GM18517 (cell line): ENCODE measurements around the gene SYNJ1.
A peak's percentile ranks its signal among the peaks of the same experiment; 100 is the strongest.
"Not testable (repeated sequence)": the region's sequence is repeated elsewhere in the genome, so short reads cannot be mapped to it uniquely, and the experiment has no call there.

Experiments used
- ATAC-seq: cut with Tn5 transposase; IDR thresholded peaks from one replicate; pipeline ENCODE4 v1.9.1; 2021; ENCODE audit warnings: mild to moderate bottlenecking, moderate library complexity; ENCODE audit not compliant: unreplicated experiment

Gene SYNJ1

GRCh38 chr21:32739946-32740345 is 12.1 kb upstream of the SYNJ1 start:
- no peak for ATAC-seq

DNA sequence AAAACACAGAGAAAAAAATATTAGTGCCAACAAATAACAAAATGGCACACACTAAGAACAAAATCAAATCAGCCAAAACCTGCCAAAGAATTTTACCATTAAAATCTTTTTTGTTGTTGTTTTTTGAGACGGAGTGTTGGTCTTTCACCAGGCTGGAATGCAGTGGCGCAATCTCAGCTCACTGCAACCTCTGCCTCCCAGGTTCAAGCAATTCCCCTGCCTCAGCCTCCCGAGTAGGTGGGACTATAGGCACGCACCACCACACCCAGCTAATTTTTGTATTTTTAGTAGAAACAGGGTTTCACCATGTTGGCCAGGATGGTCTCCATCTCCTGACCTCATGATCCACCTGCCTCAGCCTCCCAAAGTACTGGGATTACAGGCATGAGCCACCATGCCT is 8.3 kb upstream of the SYNJ1 start:
- ATAC-seq = not testable (repeated sequence)

DNA sequence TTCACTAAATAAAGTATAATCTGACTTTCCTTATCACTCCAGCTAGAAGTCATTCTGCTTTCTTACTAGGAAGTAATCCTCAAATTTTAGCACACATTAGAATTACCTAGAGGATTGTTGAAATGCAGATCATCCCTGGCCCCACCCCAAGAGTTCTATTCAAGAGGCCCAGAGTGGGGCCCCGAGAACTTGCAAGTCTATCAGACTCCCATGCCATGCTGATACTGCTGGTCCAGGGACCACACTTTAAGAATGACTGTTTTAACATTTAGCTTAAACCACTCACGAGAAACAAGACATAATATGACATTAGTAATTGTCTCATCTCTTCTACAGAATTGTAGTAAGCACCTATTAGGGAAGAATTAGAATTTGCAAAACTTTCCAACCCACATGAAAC is 7.7 kb upstream of the SYNJ1 start:
- no peak for ATAC-seq

- no peak for ATAC-seq
These were observed 6.3 kb upstream of the SYNJ1 start for GRCh38 chr21:32733990-32734613.

- ATAC-seq = no peak
These were observed 5.5 kb upstream of the SYNJ1 start for GRCh38 chr21:32733356-32733755.

- no peak for ATAC-seq
These were observed 4.7 kb upstream of the SYNJ1 start for GRCh38 chr21:32732544-32732943.

- ATAC-seq = no peak
These were observed 1.0 kb upstream of the SYNJ1 start for GRCh38 chr21:32728848-32729247.

DNA sequence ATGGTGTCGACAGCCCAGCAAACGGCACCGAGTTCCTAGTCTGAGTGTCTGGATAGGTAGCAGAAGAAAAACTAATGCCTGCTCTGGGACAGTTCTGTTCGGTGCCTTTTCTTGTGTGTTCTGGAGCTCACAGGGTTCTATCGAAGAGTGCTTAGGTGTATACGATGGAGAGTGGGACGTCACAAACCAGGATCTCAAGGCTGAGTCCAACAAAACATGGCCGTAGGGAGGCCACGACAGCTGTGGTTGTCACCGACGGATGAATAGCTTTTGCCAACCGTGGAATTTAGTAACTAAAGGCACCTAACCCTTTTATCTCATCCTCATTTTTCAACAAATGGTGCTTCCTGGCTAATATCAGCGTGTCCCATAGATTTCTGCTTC is 635 bp upstream of the SYNJ1 start:
- ATAC-seq = no peak

GRCh38 chr21:32726839-32727686 is 750 bp downstream of the SYNJ1 start:
- ATAC-seq = no peak

- ATAC-seq = no peak
These were observed 8.7 kb downstream of the SYNJ1 start for GRCh38 chr21:32719085-32719484.

- no peak for ATAC-seq
These were observed 9.9 kb downstream of the SYNJ1 start for GRCh38 chr21:32717851-32718316.

- ATAC-seq = no peak
These were observed 11.3 kb downstream of the SYNJ1 start for GRCh38 chr21:32716486-32716885.

GRCh38 chr21:32713726-32714125 is 14.1 kb downstream of the SYNJ1 start:
- no peak for ATAC-seq

- ATAC-seq = no peak
These were observed 15.2 kb downstream of the SYNJ1 start for GRCh38 chr21:32712641-32713040.

- ATAC-seq = peak; percentile 95
These were observed 15.8 kb downstream of the SYNJ1 start for GRCh38 chr21:32712043-32712442.

DNA sequence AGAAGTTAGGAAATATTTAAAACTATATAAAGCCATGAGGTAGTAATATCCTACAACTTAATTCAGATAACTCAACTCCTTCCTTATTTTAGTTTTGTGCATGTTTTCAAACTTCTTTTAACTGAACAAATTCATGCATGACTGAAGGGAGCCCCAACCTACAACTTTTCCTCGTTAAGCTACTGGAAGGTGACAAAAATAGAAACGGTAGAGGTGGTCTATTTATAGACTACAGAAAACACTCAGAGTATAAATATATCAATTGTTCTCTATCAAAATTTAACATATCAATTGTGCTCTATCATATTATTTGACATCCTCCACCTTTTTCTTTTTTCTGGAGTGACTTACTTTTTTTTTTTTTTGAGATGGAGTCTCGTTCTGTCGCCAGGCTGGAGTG is 16.8 kb downstream of the SYNJ1 start:
- no peak for ATAC-seq

GRCh38 chr21:32710069-32710784 is 17.6 kb downstream of the SYNJ1 start:
- no peak for ATAC-seq

- ATAC-seq = no peak
These were observed 19.7 kb downstream of the SYNJ1 start for GRCh38 chr21:32708069-32708468.

GRCh38 chr21:32705901-32706300 is 21.9 kb downstream of the SYNJ1 start:
- ATAC-seq = no peak

DNA sequence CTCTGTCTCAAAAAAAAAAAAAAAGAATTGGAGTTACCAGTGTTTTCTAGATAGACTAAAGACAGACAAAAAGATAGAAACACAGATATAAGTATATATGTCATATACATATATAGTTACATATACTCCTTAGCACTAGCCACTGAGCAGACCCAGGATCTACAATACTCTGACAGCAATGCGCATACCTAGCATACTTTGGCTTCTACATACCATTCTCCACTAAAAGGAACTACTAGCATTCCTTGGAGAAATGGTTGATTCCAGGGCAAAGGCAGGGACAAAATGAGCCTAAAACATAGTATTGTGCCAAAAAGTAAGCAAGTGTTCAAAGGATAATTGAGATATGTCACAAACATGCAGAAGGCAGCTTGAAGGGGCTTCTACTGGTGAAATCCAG is 22.7 kb downstream of the SYNJ1 start:
- no peak for ATAC-seq

DNA sequence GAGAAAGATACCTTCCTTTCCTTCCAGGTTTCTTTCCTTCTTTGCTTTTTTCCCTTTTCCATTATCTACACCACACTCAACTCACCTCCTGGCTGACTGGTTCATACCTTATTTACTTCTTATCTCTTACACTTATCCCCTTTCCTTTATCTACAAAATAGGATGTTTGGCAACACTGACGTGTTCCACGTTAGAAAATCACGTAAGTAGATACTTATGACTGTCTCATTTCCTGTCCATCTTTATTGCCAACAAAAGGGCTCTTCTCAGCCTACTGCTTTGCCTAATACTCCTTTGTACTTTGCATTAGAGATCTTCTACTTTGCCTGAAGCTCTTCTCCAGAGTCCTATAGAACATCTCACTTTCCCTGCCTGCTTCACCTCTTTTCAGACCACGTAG is 25.1 kb downstream of the SYNJ1 start:
- no peak for ATAC-seq
